ENCODE measurements around the gene VAPB.

- TF ChIP-seq EP300 (IDR thresholded peaks at IDR 0.05) = no peak
- no peak for TF ChIP-seq CTCF (IDR thresholded peaks at IDR 0.05)
- no peak for TF ChIP-seq POLR2AphosphoS5 (IDR thresholded peaks at IDR 0.05)
- TF ChIP-seq POLR2A (IDR thresholded peaks at IDR 0.05) = no peak
These were observed 16.2 kb upstream of the VAPB start for GRCh38 chr20:58372806-58373205.
